IPS DF 19.7 (cell line): ENCODE measurements around the gene TP53TG3E.
"Not testable (repeated sequence)": the region's sequence is repeated elsewhere in the genome, so short reads cannot be mapped to it uniquely, and the experiment has no call there.

ENCODE experiments used
- DNase-seq: peaks from one replicate; pipeline ENCODE4 v3.0.0-alpha.2; 2013; ENCODE audit warnings: low read depth, low spot score

TP53TG3E gene, protein sequence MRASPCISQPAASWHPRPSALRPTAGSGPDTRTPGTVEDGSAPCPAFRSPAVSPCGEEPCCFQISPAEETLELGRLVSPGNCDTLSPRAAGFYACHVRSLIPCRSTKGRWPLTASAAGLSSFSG

DNA sequence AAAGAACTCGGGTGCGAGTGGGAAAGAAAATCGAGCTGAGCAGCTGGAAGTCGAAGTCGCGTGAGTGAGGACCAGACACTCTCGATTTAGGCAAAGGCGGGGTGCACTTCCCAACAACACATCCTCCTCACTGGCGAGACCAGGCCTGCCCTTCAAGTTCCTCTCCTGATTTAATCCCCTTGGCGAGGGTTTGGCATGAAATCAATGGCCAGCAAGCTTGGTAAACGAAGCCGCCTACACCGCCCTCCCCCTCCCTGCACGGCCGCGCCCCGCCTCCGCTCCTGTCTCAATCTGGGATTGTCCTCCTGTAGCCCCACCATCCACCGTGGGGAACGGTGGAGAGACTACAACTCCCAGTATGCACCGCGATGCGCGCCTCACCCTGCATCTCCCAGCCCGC is at the start of gene TP53TG3E:
Gene TP53TG3E, plus strand, starts transcription at position 301 of the 400 bp plus-strand sequence. Its CDS starts 68 bp downstream, at position 369.
- not testable (repeated sequence) for DNase-seq

- DNase-seq = not testable (repeated sequence)
Observed at GRCh38 chr16:33336226-33337012, 32.3 kb downstream of the TP53TG3E start.

DNA sequence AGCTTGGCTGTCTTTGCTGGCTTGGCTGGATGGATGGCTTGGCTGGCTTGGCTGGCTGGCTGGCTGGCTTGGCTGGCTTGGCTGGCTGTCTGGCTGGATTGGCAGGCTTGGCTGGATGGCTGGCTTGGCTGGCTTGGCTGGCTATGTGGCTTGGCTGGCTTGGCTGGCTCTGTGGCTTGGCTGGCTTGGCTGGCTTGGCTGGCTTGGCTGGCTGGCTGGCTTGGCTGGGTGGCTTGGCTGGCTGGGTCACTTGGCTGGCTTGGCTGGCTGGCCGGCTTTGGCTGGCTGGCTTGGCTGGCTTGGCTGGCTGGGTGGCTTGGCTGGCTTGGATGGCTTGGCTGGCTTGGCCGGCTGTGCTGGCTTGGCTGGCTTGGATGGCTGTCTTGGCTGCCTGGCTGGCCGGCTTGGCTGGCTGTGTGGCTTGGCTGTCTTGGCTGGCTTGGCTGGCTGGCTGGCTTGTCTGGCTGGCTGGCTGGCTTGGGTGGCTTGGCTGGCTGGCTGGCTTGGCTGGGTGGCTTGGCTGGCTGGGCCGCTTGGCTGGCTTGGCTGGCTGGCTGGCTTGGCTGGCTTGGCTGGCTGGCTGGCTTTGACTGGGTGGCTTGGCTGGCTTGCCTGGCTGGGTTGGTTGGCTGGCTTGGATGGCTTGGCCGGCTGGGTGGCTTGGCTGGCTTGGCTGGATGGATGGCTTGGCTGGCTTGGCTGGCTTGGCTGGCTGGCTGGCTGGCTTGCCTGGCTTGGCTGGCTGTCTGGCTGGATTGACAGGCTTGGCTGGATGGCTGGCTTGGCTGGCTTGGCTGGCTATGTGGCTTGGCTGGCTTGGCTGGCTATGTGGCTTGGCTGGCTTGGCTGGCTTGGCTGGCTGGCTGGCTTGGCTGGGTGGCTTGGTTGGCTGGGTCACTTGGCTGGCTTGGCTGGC is 33.8 kb downstream of the TP53TG3E start:
- not testable (repeated sequence) for DNase-seq

DNA sequence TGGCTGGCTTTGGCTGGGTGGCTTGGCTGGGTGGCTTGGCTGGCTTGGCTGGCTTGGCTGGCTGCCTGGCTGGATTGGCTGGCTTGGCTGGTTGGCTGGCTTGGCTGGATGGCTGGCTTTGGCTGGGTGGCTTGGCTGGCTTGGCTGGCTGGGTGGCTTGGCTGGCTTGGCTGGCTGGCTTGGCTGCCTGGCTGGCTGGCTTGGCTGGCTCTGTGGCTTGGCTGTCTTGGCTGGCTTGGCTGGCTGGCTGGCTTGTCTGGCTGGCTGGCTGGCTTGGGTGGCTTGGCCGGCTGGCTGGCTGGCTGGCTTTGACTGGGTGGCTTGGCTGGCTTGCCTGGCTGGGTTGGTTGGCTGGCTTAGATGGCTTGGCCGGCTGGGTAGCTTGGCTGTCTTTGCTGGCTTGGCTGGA is 34.4 kb downstream of the TP53TG3E start:
- DNase-seq = not testable (repeated sequence)

GRCh38 chr16:33339093-33340061 is 35.3 kb downstream of the TP53TG3E start:
- not testable (repeated sequence) for DNase-seq
